ENCODE measurements around the gene KRABD2.
A peak's percentile ranks its signal among the peaks of the same experiment; 100 is the strongest.

The KRABD2 gene

GRCh38 chr17:8376271-8377067 lies at the start of gene KRABD2:
KRABD2 (minus strand) TSS chr17:8376704.
- H3K27ac ChIP-seq (ENCODE audit: low read depth, low read length, severe bottlenecking), result peak within 1 kb of the TSS; percentile 88
- WGBS, 2 experiments (ENCODE audit: insufficient coverage in 2 of 2), result 20 to 22% methylated on average over 23 to 25 of the region's 41 CpGs
- H3K4me3 ChIP-seq (ENCODE audit: extremely low read depth, insufficient read depth, low read length, poor library complexity, severe bottlenecking), result peak within 1 kb of the TSS; percentile 58
- H3K9me3 ChIP-seq (ENCODE audit: control insufficient read depth, low read length), result no peaks in the 10 kb centered on the region
- H3K36me3 ChIP-seq (ENCODE audit: control insufficient read depth, insufficient read depth, low read length), result peaks cover 62% of the 10 kb centered on the region
- peaks cover 18% of the 10 kb centered on the region for H3K4me1 ChIP-seq (ENCODE audit: control insufficient read depth, insufficient read depth, low read length, poor library complexity, severe bottlenecking)

DNA sequence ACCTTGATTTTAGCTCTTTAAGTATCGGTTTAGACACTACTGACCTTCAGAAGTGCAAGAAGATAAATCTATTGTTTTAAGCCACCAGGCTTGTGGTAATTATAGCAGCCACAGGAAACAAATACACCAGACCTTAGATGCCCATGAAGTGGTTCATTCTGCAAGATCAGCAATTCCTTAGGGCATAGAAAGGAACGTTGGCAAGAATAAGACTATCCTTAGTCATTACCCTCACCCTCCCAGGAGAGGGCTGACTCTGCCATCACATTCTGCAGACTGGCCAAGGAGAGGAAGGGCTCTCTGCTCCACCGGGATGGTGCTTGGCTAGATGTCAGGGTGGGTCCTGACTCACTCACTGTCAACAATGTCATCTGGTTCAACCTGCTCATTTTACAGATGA lies 45.1 kb upstream of the KRABD2 start:
- H3K27ac ChIP-seq (ENCODE audit: low read depth, low read length, severe bottlenecking), result no peak overlapping the region
- H3K4me3 ChIP-seq (ENCODE audit: extremely low read depth, insufficient read depth, low read length, poor library complexity, severe bottlenecking), result no peak overlapping the region
- no peaks in the 10 kb centered on the region for H3K4me1 ChIP-seq (ENCODE audit: control insufficient read depth, insufficient read depth, low read length, poor library complexity, severe bottlenecking)
- no peaks in the 10 kb centered on the region for H3K9me3 ChIP-seq (ENCODE audit: control insufficient read depth, low read length)
- no peaks in the 10 kb centered on the region for H3K36me3 ChIP-seq (ENCODE audit: control insufficient read depth, insufficient read depth, low read length)
- WGBS, 2 experiments (ENCODE audit: insufficient coverage in 2 of 2), result 79 to 84% methylated on average over 2 of the region's 3 CpGs

- peak overlapping the region; percentile 8 for H3K27ac ChIP-seq (ENCODE audit: low read depth, low read length, severe bottlenecking)
- H3K4me3 ChIP-seq (ENCODE audit: extremely low read depth, insufficient read depth, low read length, poor library complexity, severe bottlenecking), result no peak overlapping the region
- WGBS, 2 experiments (ENCODE audit: insufficient coverage in 2 of 2), result 89 to 100% methylated on average over 2 of the region's 5 CpGs
- no peaks in the 10 kb centered on the region for H3K36me3 ChIP-seq (ENCODE audit: control insufficient read depth, insufficient read depth, low read length)
- H3K9me3 ChIP-seq (ENCODE audit: control insufficient read depth, low read length), result no peaks in the 10 kb centered on the region
- no peaks in the 10 kb centered on the region for H3K4me1 ChIP-seq (ENCODE audit: control insufficient read depth, insufficient read depth, low read length, poor library complexity, severe bottlenecking)
Observed at GRCh38 chr17:8420041-8420934, 43.8 kb upstream of the KRABD2 start.

DNA sequence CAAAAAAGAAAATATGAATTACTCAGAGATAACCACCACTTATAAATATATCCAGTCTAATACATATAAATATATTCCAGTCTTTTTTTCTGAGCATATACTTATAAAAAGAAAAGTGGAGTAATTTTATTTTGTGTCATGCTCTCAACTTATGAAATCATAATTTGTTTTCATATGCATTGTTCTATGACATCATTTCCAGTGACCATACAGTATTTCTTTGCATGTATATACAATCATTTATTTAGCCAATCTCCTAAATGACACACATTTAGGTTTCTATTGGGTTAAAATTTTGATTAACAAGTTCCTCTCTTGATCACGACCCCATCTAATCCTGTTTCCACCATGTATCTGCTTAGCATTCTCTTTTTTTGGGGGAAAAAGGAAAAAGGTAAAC lies 42.8 kb upstream of the KRABD2 start:
- Histone ChIP-seq H3K4me3 (ENCODE audit: extremely low read depth, insufficient read depth, low read length, poor library complexity, severe bottlenecking) (no peak overlapping the region), H3K4me1 (ENCODE audit: control insufficient read depth, insufficient read depth, low read length, poor library complexity, severe bottlenecking) (no peaks in the 10 kb centered on the region)
- no CpG with 5 or more reads among the region's 1 CpG for WGBS, 2 experiments (ENCODE audit: insufficient coverage in 2 of 2)

GRCh38 chr17:8418471-8418870 lies 42.0 kb upstream of the KRABD2 start:
- WGBS, 2 experiments (ENCODE audit: insufficient coverage in 2 of 2), result 83 to 100% methylated on average over 1 of the region's 1 CpG

More for the DNA sequence above, 42.8 kb upstream of the KRABD2 start:
- no peaks in the 10 kb centered on the region for H3K36me3 ChIP-seq (ENCODE audit: control insufficient read depth, insufficient read depth, low read length)
- H3K27ac ChIP-seq (ENCODE audit: low read depth, low read length, severe bottlenecking), result no peak overlapping the region
- no peaks in the 10 kb centered on the region for H3K9me3 ChIP-seq (ENCODE audit: control insufficient read depth, low read length)

DNA sequence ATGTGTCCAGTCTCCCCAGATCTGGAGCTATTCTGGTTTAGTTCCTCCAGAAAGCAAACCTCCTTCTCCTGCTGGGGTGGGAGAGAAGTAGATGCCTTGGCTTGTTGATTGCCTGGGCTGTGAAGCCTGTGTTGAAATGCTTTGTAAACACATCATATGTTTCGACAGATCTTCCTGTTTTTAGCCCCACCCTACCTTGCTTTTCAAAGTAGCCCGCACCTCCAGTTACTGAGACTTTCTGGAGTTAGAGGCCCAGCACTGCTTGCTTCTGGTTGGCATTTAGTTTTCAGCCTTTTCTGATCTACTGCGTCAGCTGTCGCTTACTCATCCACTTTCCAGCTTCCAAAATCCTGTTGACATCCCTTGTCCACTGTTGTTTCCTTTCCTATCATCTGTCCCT lies 41.3 kb upstream of the KRABD2 start:
- Histone ChIP-seq H3K4me3 (ENCODE audit: extremely low read depth, insufficient read depth, low read length, poor library complexity, severe bottlenecking) (no peak overlapping the region), H3K36me3 (ENCODE audit: control insufficient read depth, insufficient read depth, low read length) (no peaks in the 10 kb centered on the region), H3K9me3 (ENCODE audit: control insufficient read depth, low read length) (no peaks in the 10 kb centered on the region), H3K27ac (ENCODE audit: low read depth, low read length, severe bottlenecking) (no peak overlapping the region), H3K4me1 (ENCODE audit: control insufficient read depth, insufficient read depth, low read length, poor library complexity, severe bottlenecking) (no peaks in the 10 kb centered on the region)
- 90% methylated on average over 4 of the region's 4 CpGs for WGBS, 2 experiments (ENCODE audit: insufficient coverage in 2 of 2)

More at GRCh38 chr17:8418471-8418870, 42.0 kb upstream of the KRABD2 start:
- Histone ChIP-seq H3K36me3 (ENCODE audit: control insufficient read depth, insufficient read depth, low read length) (no peaks in the 10 kb centered on the region), H3K4me1 (ENCODE audit: control insufficient read depth, insufficient read depth, low read length, poor library complexity, severe bottlenecking) (no peaks in the 10 kb centered on the region), H3K9me3 (ENCODE audit: control insufficient read depth, low read length) (no peaks in the 10 kb centered on the region), H3K4me3 (ENCODE audit: extremely low read depth, insufficient read depth, low read length, poor library complexity, severe bottlenecking) (no peak overlapping the region), H3K27ac (ENCODE audit: low read depth, low read length, severe bottlenecking) (no peak overlapping the region)

DNA sequence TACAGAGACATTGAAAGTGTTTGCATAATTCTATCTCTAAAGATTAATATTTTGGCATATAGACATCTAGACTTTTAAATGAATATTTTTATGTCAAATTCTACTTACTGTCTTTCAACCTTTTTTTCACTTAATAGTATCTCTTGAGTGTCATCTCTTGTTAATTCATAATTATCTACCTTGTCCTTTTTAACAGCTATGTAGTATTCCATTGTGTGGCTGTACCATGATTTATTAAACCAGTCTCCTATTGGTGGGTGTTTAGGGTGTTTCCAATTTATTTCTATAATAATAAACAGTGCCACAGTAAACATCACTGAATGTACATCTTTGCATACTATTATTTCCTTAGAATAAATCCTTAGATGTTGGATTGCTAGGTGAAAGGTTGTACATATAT lies 37.4 kb upstream of the KRABD2 start:
- Histone ChIP-seq H3K4me3 (ENCODE audit: extremely low read depth, insufficient read depth, low read length, poor library complexity, severe bottlenecking) (no peak overlapping the region), H3K4me1 (ENCODE audit: control insufficient read depth, insufficient read depth, low read length, poor library complexity, severe bottlenecking) (no peaks in the 10 kb centered on the region), H3K9me3 (ENCODE audit: control insufficient read depth, low read length) (no peaks in the 10 kb centered on the region)

GRCh38 chr17:8413328-8413727 lies 36.8 kb upstream of the KRABD2 start:
- Histone ChIP-seq H3K4me3 (ENCODE audit: extremely low read depth, insufficient read depth, low read length, poor library complexity, severe bottlenecking) (no peak overlapping the region), H3K27ac (ENCODE audit: low read depth, low read length, severe bottlenecking) (no peak overlapping the region), H3K9me3 (ENCODE audit: control insufficient read depth, low read length) (no peaks in the 10 kb centered on the region), H3K36me3 (ENCODE audit: control insufficient read depth, insufficient read depth, low read length) (no peaks in the 10 kb centered on the region), H3K4me1 (ENCODE audit: control insufficient read depth, insufficient read depth, low read length, poor library complexity, severe bottlenecking) (peaks cover 2% of the 10 kb centered on the region)
- WGBS, 2 experiments (ENCODE audit: insufficient coverage in 2 of 2), result 100% methylated on average over 3 of the region's 4 CpGs; no CpG with 5 or more reads in 1 of the 2 experiments

More for the DNA sequence above, 37.4 kb upstream of the KRABD2 start:
- Histone ChIP-seq H3K27ac (ENCODE audit: low read depth, low read length, severe bottlenecking) (no peak overlapping the region), H3K36me3 (ENCODE audit: control insufficient read depth, insufficient read depth, low read length) (no peaks in the 10 kb centered on the region)

GRCh38 chr17:8412089-8412488 lies 35.6 kb upstream of the KRABD2 start:
- H3K36me3 ChIP-seq (ENCODE audit: control insufficient read depth, insufficient read depth, low read length), result no peaks in the 10 kb centered on the region
- H3K9me3 ChIP-seq (ENCODE audit: control insufficient read depth, low read length), result no peaks in the 10 kb centered on the region
- H3K27ac ChIP-seq (ENCODE audit: low read depth, low read length, severe bottlenecking), result no peak overlapping the region
- peaks cover 2% of the 10 kb centered on the region for H3K4me1 ChIP-seq (ENCODE audit: control insufficient read depth, insufficient read depth, low read length, poor library complexity, severe bottlenecking)
- WGBS, 2 experiments (ENCODE audit: insufficient coverage in 2 of 2), result 80% methylated on average over 5 of the region's 5 CpGs
- no peak overlapping the region for H3K4me3 ChIP-seq (ENCODE audit: extremely low read depth, insufficient read depth, low read length, poor library complexity, severe bottlenecking)

GRCh38 chr17:8410883-8411238 lies 34.4 kb upstream of the KRABD2 start:
- Histone ChIP-seq H3K9me3 (ENCODE audit: control insufficient read depth, low read length) (no peaks in the 10 kb centered on the region), H3K4me3 (ENCODE audit: extremely low read depth, insufficient read depth, low read length, poor library complexity, severe bottlenecking) (no peak overlapping the region), H3K36me3 (ENCODE audit: control insufficient read depth, insufficient read depth, low read length) (no peaks in the 10 kb centered on the region), H3K4me1 (ENCODE audit: control insufficient read depth, insufficient read depth, low read length, poor library complexity, severe bottlenecking) (peaks cover 2% of the 10 kb centered on the region), H3K27ac (ENCODE audit: low read depth, low read length, severe bottlenecking) (no peak overlapping the region)
- WGBS, 2 experiments (ENCODE audit: insufficient coverage in 2 of 2), result 100% methylated on average over 1 of the region's 1 CpG; no CpG with 5 or more reads in 1 of the 2 experiments
